ENCODE results near the gene ST6GALNAC5.

Gene ST6GALNAC5

DNA sequence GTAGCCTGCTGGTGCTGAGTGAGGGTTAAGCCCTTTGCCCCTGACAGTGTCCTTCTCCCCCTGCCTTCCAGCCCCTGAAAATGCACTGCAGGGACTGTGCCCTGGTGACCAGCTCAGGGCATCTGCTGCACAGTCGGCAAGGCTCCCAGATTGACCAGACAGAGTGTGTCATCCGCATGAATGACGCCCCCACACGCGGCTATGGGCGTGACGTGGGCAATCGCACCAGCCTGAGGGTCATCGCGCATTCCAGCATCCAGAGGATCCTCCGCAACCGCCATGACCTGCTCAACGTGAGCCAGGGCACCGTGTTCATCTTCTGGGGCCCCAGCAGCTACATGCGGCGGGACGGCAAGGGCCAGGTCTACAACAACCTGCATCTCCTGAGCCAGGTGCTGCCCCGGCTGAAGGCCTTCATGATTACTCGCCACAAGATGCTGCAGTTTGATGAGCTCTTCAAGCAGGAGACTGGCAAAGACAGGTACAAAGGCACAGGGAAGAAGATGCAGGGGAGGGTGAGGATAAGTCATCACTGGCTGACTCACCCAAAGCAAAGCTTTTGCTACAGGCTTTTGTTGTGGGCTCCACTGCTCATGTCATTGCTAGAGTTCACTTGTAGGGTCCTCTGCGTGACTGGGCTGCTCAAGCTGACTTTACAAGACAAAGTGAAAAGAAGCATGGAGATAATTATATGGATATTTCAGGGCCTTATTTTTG, 177.0 kb downstream of the ST6GALNAC5 start:
- no peaks in the 10 kb centered on the region for H3K9me3 ChIP-seq (ENCODE audit: control insufficient read depth, low read length)
- H3K4me3 ChIP-seq (ENCODE audit: low read length), result no peak overlapping the region
- H3K27me3 ChIP-seq (ENCODE audit: control insufficient read depth, insufficient read depth, low read length), result no peaks in the 10 kb centered on the region
- H3K36me3 ChIP-seq (ENCODE audit: control insufficient read depth, insufficient read depth, low read length), result no peaks in the 10 kb centered on the region
- H3K9ac ChIP-seq (ENCODE audit: low read length), result no peak overlapping the region
- no peaks in the 10 kb centered on the region for H3K4me1 ChIP-seq (ENCODE audit: control insufficient read depth, insufficient read depth, low read length)

- Histone ChIP-seq H3K27me3 (ENCODE audit: control insufficient read depth, insufficient read depth, low read length) (no peaks in the 10 kb centered on the region), H3K9me3 (ENCODE audit: control insufficient read depth, low read length) (no peaks in the 10 kb centered on the region), H3K4me1 (ENCODE audit: control insufficient read depth, insufficient read depth, low read length) (no peaks in the 10 kb centered on the region), H3K4me3 (ENCODE audit: low read length) (no peak overlapping the region), H3K9ac (ENCODE audit: low read length) (no peak overlapping the region), H3K36me3 (ENCODE audit: control insufficient read depth, insufficient read depth, low read length) (no peaks in the 10 kb centered on the region)
Measured at GRCh38 chr1:77047575-77047974, 180.3 kb downstream of the ST6GALNAC5 start.

- H3K27me3 ChIP-seq (ENCODE audit: control insufficient read depth, insufficient read depth, low read length), result no peaks in the 10 kb centered on the region
- H3K4me1 ChIP-seq (ENCODE audit: control insufficient read depth, insufficient read depth, low read length), result no peaks in the 10 kb centered on the region
- H3K9ac ChIP-seq (ENCODE audit: low read length), result no peak overlapping the region
- no peaks in the 10 kb centered on the region for H3K36me3 ChIP-seq (ENCODE audit: control insufficient read depth, insufficient read depth, low read length)
- no peak overlapping the region for H3K4me3 ChIP-seq (ENCODE audit: low read length)
- H3K9me3 ChIP-seq (ENCODE audit: control insufficient read depth, low read length), result no peaks in the 10 kb centered on the region
Measured at GRCh38 chr1:77047978-77048614, 180.8 kb downstream of the ST6GALNAC5 start.

DNA sequence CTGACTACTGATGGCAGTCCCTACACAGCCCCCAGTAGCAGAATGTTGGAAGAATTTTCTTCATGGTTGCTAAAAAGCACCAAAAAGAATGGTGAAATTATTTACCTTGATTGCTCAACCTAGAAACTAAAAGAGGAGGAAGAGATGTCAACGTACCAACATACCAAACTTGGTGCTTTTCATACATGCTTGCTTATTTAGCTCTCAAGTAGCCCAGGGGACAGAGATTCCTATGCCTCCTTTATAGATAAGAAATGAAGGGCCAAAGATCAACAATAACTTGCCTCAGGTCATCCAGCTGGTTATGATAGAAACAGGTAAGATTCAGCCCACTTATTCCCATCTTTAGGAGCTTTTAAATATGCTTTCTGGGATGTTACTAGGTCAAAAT, 181.3 kb downstream of the ST6GALNAC5 start:
- H3K27me3 ChIP-seq (ENCODE audit: control insufficient read depth, insufficient read depth, low read length), result no peaks in the 10 kb centered on the region
- H3K36me3 ChIP-seq (ENCODE audit: control insufficient read depth, insufficient read depth, low read length), result no peaks in the 10 kb centered on the region
- no peak overlapping the region for H3K4me3 ChIP-seq (ENCODE audit: low read length)
- H3K4me1 ChIP-seq (ENCODE audit: control insufficient read depth, insufficient read depth, low read length), result no peaks in the 10 kb centered on the region
- no peaks in the 10 kb centered on the region for H3K9me3 ChIP-seq (ENCODE audit: control insufficient read depth, low read length)
- H3K9ac ChIP-seq (ENCODE audit: low read length), result no peak overlapping the region

- no peaks in the 10 kb centered on the region for H3K4me1 ChIP-seq (ENCODE audit: control insufficient read depth, insufficient read depth, low read length)
- no peaks in the 10 kb centered on the region for H3K36me3 ChIP-seq (ENCODE audit: control insufficient read depth, insufficient read depth, low read length)
- H3K4me3 ChIP-seq (ENCODE audit: low read length), result no peak overlapping the region
- H3K27me3 ChIP-seq (ENCODE audit: control insufficient read depth, insufficient read depth, low read length), result no peaks in the 10 kb centered on the region
- H3K9me3 ChIP-seq (ENCODE audit: control insufficient read depth, low read length), result no peaks in the 10 kb centered on the region
- H3K9ac ChIP-seq (ENCODE audit: low read length), result no peak overlapping the region
Measured at GRCh38 chr1:77051425-77051824, 184.1 kb downstream of the ST6GALNAC5 start.

- Histone ChIP-seq H3K9me3 (ENCODE audit: control insufficient read depth, low read length) (no peaks in the 10 kb centered on the region), H3K4me1 (ENCODE audit: control insufficient read depth, insufficient read depth, low read length) (no peaks in the 10 kb centered on the region), H3K4me3 (ENCODE audit: low read length) (no peak overlapping the region), H3K27me3 (ENCODE audit: control insufficient read depth, insufficient read depth, low read length) (no peaks in the 10 kb centered on the region), H3K36me3 (ENCODE audit: control insufficient read depth, insufficient read depth, low read length) (no peaks in the 10 kb centered on the region), H3K9ac (ENCODE audit: low read length) (no peak overlapping the region)
Measured at GRCh38 chr1:77056525-77056924, 189.2 kb downstream of the ST6GALNAC5 start.

DNA sequence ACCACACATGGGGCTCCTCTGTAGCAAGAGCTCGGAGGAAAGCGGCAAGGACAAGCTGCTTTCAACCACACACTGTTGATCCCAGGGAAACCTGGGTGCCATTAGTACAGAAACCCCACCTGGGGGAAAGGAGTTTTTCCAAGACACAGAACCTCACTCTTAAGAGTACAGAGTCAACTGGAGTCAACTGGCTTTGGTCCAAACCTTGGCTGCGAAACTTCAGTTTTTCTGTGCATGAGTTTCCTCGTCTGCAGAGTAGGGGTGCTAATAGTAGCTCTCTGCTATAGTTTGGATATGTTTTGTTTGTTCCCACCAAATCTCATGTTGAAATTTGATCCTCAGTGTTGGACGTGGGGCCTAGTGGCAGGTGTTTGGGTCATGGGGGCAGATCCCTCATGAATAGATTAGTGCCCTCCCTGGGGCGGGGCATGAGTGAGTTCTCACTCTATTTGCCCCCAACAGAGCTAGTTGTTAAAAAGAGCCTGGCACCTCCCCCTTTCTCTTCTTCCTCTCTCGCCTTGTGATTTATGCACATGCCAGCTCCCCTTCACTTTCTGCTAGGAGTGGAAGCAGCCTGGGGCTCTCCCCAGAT, 190.8 kb downstream of the ST6GALNAC5 start:
- Histone ChIP-seq H3K4me1 (ENCODE audit: control insufficient read depth, insufficient read depth, low read length) (no peaks in the 10 kb centered on the region), H3K36me3 (ENCODE audit: control insufficient read depth, insufficient read depth, low read length) (no peaks in the 10 kb centered on the region), H3K27me3 (ENCODE audit: control insufficient read depth, insufficient read depth, low read length) (no peaks in the 10 kb centered on the region), H3K9me3 (ENCODE audit: control insufficient read depth, low read length) (no peaks in the 10 kb centered on the region), H3K9ac (ENCODE audit: low read length) (no peak overlapping the region), H3K4me3 (ENCODE audit: low read length) (no peak overlapping the region)

DNA sequence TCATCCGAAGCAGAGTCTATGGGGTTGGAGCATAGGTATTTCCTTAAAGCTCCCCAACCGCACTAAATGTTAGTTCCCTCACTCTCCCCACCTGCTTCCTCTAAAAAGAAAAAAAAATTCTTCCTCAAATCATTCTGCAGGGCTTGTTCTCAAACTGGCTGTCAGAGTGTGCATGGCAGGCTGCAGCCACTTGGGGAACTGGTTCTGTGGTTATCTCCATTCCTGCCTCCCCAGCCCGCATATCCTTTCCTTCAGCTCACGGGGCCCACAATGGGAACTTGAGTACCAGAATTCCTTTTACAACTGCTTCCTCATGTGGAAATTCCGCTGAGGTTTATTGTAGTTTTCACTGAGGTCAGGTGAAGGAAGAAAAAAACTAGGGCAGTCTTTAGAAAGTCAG, 192.7 kb downstream of the ST6GALNAC5 start:
- H3K9me3 ChIP-seq (ENCODE audit: control insufficient read depth, low read length), result no peaks in the 10 kb centered on the region
- H3K9ac ChIP-seq (ENCODE audit: low read length), result no peak overlapping the region
- no peak overlapping the region for H3K4me3 ChIP-seq (ENCODE audit: low read length)
- H3K4me1 ChIP-seq (ENCODE audit: control insufficient read depth, insufficient read depth, low read length), result no peaks in the 10 kb centered on the region
- no peaks in the 10 kb centered on the region for H3K27me3 ChIP-seq (ENCODE audit: control insufficient read depth, insufficient read depth, low read length)
- H3K36me3 ChIP-seq (ENCODE audit: control insufficient read depth, insufficient read depth, low read length), result no peaks in the 10 kb centered on the region

- Histone ChIP-seq H3K4me3 (ENCODE audit: low read length) (no peak overlapping the region), H3K36me3 (ENCODE audit: control insufficient read depth, insufficient read depth, low read length) (no peaks in the 10 kb centered on the region), H3K9me3 (ENCODE audit: control insufficient read depth, low read length) (no peaks in the 10 kb centered on the region), H3K4me1 (ENCODE audit: control insufficient read depth, insufficient read depth, low read length) (no peaks in the 10 kb centered on the region), H3K9ac (ENCODE audit: low read length) (no peak overlapping the region), H3K27me3 (ENCODE audit: control insufficient read depth, insufficient read depth, low read length) (no peaks in the 10 kb centered on the region)
Measured at GRCh38 chr1:77061162-77061561, 193.9 kb downstream of the ST6GALNAC5 start.

DNA sequence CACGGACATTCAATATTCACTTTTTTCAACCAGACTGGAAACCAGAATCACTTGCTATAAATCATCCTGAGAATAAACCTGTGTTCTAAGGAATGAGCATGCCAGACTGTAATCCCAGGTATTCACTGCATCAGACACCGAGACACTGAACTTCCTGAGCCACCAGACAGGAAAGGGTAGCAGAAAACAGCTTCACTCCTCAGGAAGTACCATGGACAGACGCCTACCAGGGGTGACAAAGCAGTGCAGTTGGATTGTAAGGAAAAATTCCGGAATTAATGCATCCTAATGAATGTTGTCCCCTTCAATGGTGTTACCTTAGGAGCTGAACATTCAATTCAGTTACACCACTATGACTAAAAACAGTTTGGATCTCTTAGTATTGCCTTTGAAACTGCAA, 195.8 kb downstream of the ST6GALNAC5 start:
- H3K9ac ChIP-seq (ENCODE audit: low read length), result no peak overlapping the region
- H3K4me3 ChIP-seq (ENCODE audit: low read length), result no peak overlapping the region
- no peaks in the 10 kb centered on the region for H3K4me1 ChIP-seq (ENCODE audit: control insufficient read depth, insufficient read depth, low read length)
- H3K9me3 ChIP-seq (ENCODE audit: control insufficient read depth, low read length), result no peaks in the 10 kb centered on the region
- no peaks in the 10 kb centered on the region for H3K27me3 ChIP-seq (ENCODE audit: control insufficient read depth, insufficient read depth, low read length)
- no peaks in the 10 kb centered on the region for H3K36me3 ChIP-seq (ENCODE audit: control insufficient read depth, insufficient read depth, low read length)

- Histone ChIP-seq H3K36me3 (ENCODE audit: control insufficient read depth, insufficient read depth, low read length) (no peaks in the 10 kb centered on the region), H3K4me3 (ENCODE audit: low read length) (no peak overlapping the region), H3K9me3 (ENCODE audit: control insufficient read depth, low read length) (no peaks in the 10 kb centered on the region), H3K9ac (ENCODE audit: low read length) (no peak overlapping the region), H3K4me1 (ENCODE audit: control insufficient read depth, insufficient read depth, low read length) (no peaks in the 10 kb centered on the region), H3K27me3 (ENCODE audit: control insufficient read depth, insufficient read depth, low read length) (no peaks in the 10 kb centered on the region)
Measured at GRCh38 chr1:77064246-77064645, 197.0 kb downstream of the ST6GALNAC5 start.

DNA sequence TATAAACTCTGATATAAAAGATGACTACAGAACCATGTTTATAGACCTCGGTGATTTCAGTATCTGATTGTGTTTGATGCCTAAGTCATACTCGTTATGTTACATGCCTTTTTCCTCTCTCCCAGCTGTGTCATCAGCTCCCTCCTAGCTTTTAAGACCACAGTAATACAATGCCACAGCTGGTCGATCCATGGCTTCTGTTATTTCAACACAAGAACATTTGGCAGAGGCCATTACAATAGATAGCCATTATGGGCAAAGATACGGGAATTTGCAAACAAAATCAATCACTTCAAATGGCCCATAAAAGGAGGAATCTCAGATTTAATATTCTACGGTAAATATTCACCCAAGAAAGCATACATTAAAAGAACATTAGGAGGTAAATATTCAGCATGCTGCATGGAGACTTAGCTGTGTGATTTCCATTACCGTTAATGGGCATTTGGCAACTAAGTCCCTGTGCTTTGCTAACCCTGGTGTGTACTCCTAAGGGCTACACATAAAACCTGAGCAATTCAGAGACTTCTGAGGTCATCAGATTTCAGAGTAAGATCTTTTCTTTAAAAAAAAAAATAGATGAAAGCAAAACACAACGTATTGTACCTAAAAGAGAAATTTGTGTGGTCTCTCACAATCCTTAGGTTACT, 198.5 kb downstream of the ST6GALNAC5 start:
- no peak overlapping the region for H3K9ac ChIP-seq (ENCODE audit: low read length)
- H3K4me3 ChIP-seq (ENCODE audit: low read length), result no peak overlapping the region

More for the DNA sequence above, 198.5 kb downstream of the ST6GALNAC5 start:
- no peaks in the 10 kb centered on the region for H3K4me1 ChIP-seq (ENCODE audit: control insufficient read depth, insufficient read depth, low read length)
- H3K9me3 ChIP-seq (ENCODE audit: control insufficient read depth, low read length), result no peaks in the 10 kb centered on the region
- no peaks in the 10 kb centered on the region for H3K36me3 ChIP-seq (ENCODE audit: control insufficient read depth, insufficient read depth, low read length)
- H3K27me3 ChIP-seq (ENCODE audit: control insufficient read depth, insufficient read depth, low read length), result no peaks in the 10 kb centered on the region
